Muscle of leg (tissue), 16 donors: Measurements from ENCODE around the gene SLA2. TPM values are rescaled to one million over a fixed set of nuclear protein-coding genes. Genes with fewer than 3 reads are reported as not detected.
"Not testable (repeated sequence)": the region's sequence is repeated elsewhere in the genome, so short reads cannot be mapped to it uniquely, and the experiment has no call there.

Experiments used
- DNase-seq: peaks from one replicate; pipeline ENCODE4 v3.0.0; 2013
- H3K27ac ChIP-seq: one replicate; pipeline ENCODE4 v1.5.1; 2013; ENCODE audit warnings: mild to moderate bottlenecking, low read length, control low read depth
- H3K27me3 ChIP-seq: one replicate; pipeline ENCODE4 v1.6.1; 2013; ENCODE audit warnings: low read length; ENCODE audit not compliant: control insufficient read depth, insufficient read depth
- H3K36me3 ChIP-seq: one replicate; pipeline ENCODE4 v1.6.1; 2013; ENCODE audit warnings: low read length; ENCODE audit not compliant: control insufficient read depth, insufficient read depth
- H3K4me1 ChIP-seq: one replicate; pipeline ENCODE4 v1.6.1; 2013; ENCODE audit warnings: low read length; ENCODE audit not compliant: control insufficient read depth, insufficient read depth
- H3K4me3 ChIP-seq: one replicate; pipeline ENCODE4 v1.5.1; 2013; ENCODE audit warnings: low read length, control low read depth
- H3K9me3 ChIP-seq: replicated peaks from 2 replicates; pipeline ENCODE4 v1.6.1; 2013; ENCODE audit warnings: low read depth, low read length; ENCODE audit not compliant: control insufficient read depth
- WGBS: methylation state at CpG from one replicate; pipeline ENCODE4 v1.1.5; 2013; ENCODE audit warnings: missing lambda C conversion rate; ENCODE audit not compliant: insufficient coverage; 5-methylcytosine and 5-hydroxymethylcytosine counted together
- long read RNA-seq, 11 donors: transcript quantifications; one replicate each; lab custom pipeline, GENCODE V29; 2026
- polyA plus RNA-seq, 8 donors: library from polyadenylated mRNA; unstranded; fragments of 120-200 nt; gene quantifications; one replicate each; pipeline versions ENCODE4 v1.2.1 to v1.2.3, GENCODE V29; 2013; ENCODE audit warnings: inconsistent platforms in 1 of 8, low replicate concordance in 1 of 8; ENCODE audit not compliant: insufficient read length in 8 of 8, insufficient read depth in 1 of 8
- total RNA-seq: library from RNA; stranded (reverse); fragments of 120-200 nt; gene quantifications from one replicate; pipeline ENCODE4 v1.2.4, GENCODE V29; 2013

SLA2 gene, protein sequence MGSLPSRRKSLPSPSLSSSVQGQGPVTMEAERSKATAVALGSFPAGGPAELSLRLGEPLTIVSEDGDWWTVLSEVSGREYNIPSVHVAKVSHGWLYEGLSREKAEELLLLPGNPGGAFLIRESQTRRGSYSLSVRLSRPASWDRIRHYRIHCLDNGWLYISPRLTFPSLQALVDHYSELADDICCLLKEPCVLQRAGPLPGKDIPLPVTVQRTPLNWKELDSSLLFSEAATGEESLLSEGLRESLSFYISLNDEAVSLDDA
- total RNA-seq (0.09 TPM), polyA plus RNA-seq (under 1 TPM; 0.16 to 0.37 (median 0.28) TPM)
- long read RNA-seq, donor 1, result 0 reads
- long read RNA-seq, donor 2, result 0 reads
- long read RNA-seq, donor 3, result 0 reads
- long read RNA-seq, donor 4, result 0 reads
- long read RNA-seq, donor 5, partial matches to known transcripts, result 0 of 1 reads
- long read RNA-seq, donor 5, other reads (novel, unspliced or antisense), result 0 of 1 reads
- long read RNA-seq, donor 6, result 0 reads
- long read RNA-seq, donor 7, partial matches to known transcripts, result 0 of 1 reads
- long read RNA-seq, donor 7, other reads (novel, unspliced or antisense), result 0 of 1 reads
- long read RNA-seq, donor 8, result 0 reads
- long read RNA-seq, donor 9, result 0 reads
- long read RNA-seq, donor 10, result 0 reads
- long read RNA-seq, donor 11, result 0 reads

DNA sequence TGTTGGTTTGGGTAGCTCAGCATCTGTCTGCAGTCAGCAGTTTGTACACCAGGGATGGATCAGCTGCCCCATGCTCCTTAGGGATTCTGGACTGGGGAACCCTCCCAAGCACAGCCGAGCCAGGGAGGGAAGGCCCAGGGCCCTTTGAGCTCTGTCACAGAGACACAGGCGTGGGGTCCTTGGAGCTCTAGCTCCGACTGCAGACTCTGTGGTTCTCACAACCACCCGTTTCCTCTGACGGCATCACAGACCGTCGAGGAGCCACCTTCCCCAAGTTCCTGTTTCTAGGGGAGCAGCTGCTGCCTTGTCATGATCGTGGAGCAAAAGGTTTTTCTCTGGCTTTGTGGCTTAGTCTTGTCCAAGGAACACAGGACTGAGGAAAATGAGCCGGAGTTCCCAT lies at the start of gene SLA2:
TSS of gene SLA2 (minus strand) at position 199 of the 400 bp plus-strand sequence. CDS start 4,861 bp downstream, outside the sequence.
- Histone ChIP-seq H3K4me1 (no peaks in the 10 kb centered on the region), H3K27ac (no peak within 1 kb of the TSS), H3K27me3 (no peaks in the 10 kb centered on the region), H3K4me3 (no peak within 1 kb of the TSS), H3K9me3 (no peaks in the 10 kb centered on the region), H3K36me3 (no peaks in the 10 kb centered on the region)
- peak; percentile 24 for DNase-seq
- WGBS, result 41% methylated on average over 9 of the region's 9 CpGs

DNA sequence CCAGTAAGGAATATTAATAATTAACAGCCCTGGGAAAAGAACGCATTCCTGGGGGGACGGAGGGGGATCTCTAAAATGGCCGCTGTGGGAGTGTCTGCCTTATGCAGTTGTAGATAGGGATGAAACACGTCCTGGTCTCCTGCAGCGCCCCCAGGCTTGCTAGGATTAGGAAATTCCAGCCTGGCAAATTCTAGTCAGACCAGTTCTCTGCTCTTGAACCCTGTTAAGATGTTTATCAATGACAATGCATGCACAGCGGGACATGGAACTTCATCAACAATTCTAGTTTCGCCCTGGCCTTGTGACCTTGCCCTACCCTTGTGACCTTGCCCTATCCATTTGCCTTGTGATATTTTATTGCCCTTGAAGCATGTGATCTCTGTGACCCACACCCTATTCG lies 49.5 kb upstream of the SLA2 start:
- DNase-seq, H3K9me3 ChIP-seq, H3K36me3 ChIP-seq, H3K4me3 ChIP-seq, H3K4me1 ChIP-seq, H3K27ac ChIP-seq, H3K27me3 ChIP-seq: not testable (repeated sequence)
- 95% methylated on average over 7 of the region's 8 CpGs for WGBS

DNA sequence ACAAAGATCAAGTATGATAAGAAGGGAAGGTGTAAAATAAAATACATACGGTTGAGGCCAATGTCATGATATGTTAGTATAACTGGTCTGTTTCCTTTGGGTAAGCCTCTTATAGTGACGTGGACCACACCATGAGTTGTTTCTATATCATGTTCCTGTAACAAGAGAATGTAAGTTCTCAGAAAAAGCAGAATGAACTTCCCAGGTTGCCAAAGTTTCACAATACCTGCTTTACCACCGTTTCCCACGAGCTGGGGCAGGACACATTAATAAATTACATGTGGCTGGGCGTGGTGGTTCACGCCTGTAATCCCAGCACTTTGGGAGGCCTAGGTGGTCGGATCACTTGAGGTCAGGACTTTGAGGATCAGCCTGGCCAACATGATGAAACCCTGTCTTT lies 42.6 kb upstream of the SLA2 start:
- Histone ChIP-seq H3K9me3 (no peaks in the 10 kb centered on the region), H3K4me1 (no peaks in the 10 kb centered on the region), H3K27me3 (no peaks in the 10 kb centered on the region), H3K4me3 (no peak overlapping the region), H3K27ac (no peak overlapping the region), H3K36me3 (peaks cover 12% of the 10 kb centered on the region)
- no peak for DNase-seq
- WGBS, result 73% methylated on average over 4 of the region's 7 CpGs

DNA sequence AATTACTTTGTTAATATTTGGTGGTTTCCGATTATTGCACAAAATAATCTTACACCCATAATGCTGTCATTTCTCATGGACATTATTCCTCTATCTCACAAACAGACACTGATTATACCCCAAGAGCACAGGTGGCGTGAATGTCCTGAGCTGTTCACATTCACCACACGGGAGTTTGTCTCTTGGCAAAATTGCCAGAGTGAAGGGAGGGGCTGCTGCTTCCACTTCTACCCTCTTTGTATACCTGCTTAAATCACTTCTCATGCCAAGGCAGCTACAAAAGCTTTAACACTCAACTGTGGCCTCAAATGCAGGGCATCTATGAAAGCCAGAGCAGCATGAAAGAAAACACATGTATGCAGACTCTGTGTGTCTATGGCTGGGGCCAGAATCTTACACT lies 41.9 kb upstream of the SLA2 start:
- no peak for DNase-seq
- peaks cover 12% of the 10 kb centered on the region for H3K36me3 ChIP-seq
- H3K4me1 ChIP-seq, result no peaks in the 10 kb centered on the region
- no CpG with 5 or more reads among the region's 3 CpGs for WGBS
- H3K27ac ChIP-seq, result no peak overlapping the region
- H3K27me3 ChIP-seq, result no peaks in the 10 kb centered on the region
- H3K9me3 ChIP-seq, result no peaks in the 10 kb centered on the region
- no peak overlapping the region for H3K4me3 ChIP-seq

DNA sequence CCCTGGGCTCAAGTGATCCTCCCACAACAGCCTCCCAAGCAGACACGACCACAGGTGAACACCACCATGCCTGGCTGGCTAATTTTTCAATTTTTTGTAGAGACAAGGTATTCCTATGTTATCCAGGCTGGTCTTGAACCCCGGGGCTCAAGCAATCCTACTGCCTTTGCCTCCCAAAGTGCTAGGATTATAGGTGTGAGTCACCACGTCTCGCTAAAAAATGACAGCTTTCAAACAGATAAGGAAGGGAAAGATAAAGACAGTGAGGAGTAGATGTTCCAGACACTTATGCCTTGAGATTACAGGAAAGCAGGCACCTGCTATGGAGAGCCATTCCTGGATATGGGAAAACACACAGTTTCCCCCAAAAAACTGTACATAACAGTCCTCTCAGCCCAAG lies 40.9 kb upstream of the SLA2 start:
- H3K27me3 ChIP-seq, result no peaks in the 10 kb centered on the region
- no peaks in the 10 kb centered on the region for H3K4me1 ChIP-seq
- 100% methylated on average over 1 of the region's 4 CpGs for WGBS
- DNase-seq, result no peak
- H3K4me3 ChIP-seq, result no peak overlapping the region
- no peak overlapping the region for H3K27ac ChIP-seq
- no peaks in the 10 kb centered on the region for H3K9me3 ChIP-seq
- peaks cover 14% of the 10 kb centered on the region for H3K36me3 ChIP-seq

DNA sequence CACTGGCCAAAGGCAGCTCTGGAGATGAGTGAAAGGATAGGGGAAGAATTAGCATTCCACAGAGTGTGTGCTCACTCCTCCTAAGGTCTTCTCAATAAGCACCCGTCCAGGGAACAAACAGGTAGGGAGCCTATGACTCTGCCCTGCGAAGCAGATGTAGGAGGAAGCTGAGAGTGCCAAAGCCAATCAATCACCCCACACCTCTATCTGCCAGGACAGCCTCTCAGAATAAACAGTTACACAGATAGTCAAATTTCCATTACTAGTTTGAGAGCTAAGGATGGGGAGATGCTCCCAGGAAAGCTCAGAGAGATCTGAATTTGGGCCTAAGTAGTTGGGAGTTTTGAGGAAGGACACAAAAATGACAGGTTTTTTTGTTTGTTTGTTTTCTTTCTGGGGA lies 40.5 kb upstream of the SLA2 start:
- no peaks in the 10 kb centered on the region for H3K9me3 ChIP-seq
- no peak overlapping the region for H3K27ac ChIP-seq
- no CpG with 5 or more reads among the region's 2 CpGs for WGBS
- no peak overlapping the region for H3K4me3 ChIP-seq
- no peak for DNase-seq
- H3K27me3 ChIP-seq, result no peaks in the 10 kb centered on the region
- H3K36me3 ChIP-seq, result peaks cover 14% of the 10 kb centered on the region
- no peaks in the 10 kb centered on the region for H3K4me1 ChIP-seq

DNA sequence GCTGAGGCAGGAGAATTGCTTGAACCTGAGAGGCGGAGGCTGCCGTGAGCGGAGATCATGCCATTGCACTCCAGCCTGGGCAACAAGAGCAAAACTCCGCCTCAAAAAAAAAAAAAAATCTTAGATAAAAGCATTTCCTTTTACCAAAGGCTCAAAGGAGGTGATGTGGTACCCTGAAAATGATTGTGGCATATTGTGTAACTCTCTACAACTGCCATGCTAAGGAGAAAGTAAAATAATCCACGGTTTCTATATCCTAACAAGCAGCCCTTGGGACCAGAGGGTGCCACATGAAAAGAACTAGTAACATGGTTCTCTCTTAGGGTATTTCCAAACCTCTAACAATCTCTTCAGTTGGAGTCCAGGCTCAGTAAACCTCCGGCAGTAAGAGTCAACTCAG lies 38.8 kb upstream of the SLA2 start:
- no peak for DNase-seq
- WGBS, result no CpG with 5 or more reads among the region's 6 CpGs
- Histone ChIP-seq H3K27me3 (no peaks in the 10 kb centered on the region), H3K4me1 (no peaks in the 10 kb centered on the region), H3K27ac (no peak overlapping the region), H3K4me3 (no peak overlapping the region), H3K9me3 (no peaks in the 10 kb centered on the region), H3K36me3 (peaks cover 14% of the 10 kb centered on the region)

DNA sequence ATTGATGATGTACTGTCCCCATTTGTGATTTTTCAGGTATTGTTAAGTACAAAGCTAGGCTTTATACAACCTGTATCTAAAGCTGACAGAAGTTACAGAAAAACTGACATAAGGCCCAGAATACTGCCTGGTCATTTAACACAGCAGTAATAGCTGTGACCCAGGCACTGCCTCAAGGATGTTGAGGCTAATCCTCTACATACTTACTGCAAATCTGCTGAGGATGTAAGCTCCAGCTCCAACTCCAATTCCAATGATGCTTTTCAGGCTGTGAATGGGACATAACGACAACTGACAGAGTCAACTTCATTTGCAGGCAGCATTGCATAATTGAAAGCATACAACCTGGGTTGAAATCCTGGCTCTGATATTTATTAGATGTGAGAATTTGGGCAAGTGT lies 36.3 kb upstream of the SLA2 start:
- Histone ChIP-seq H3K9me3 (no peaks in the 10 kb centered on the region), H3K36me3 (peaks cover 19% of the 10 kb centered on the region), H3K4me3 (no peak overlapping the region), H3K27me3 (no peaks in the 10 kb centered on the region), H3K27ac (no peak overlapping the region), H3K4me1 (no peaks in the 10 kb centered on the region)
- no peak for DNase-seq
- WGBS, result no CpG with 5 or more reads among the region's 1 CpG

DNA sequence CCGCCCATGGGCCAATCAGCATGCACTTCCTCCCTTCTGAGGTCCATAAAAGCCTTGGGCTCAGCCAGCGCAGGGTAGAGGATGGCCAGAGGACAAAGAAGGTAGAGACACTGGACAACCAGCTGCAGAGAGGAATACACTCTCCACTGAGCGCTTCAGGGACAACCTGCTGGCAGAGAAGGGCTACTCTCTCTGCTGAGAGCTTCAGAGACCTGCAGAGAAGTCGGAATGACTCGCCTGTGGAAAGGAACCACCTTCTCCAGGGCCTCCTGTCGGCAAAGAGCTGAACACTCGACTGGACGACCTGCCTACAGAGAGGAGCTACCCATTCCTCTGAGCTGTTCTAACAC lies 31.4 kb upstream of the SLA2 start:
- H3K9me3 ChIP-seq, result no peaks in the 10 kb centered on the region
- H3K27ac ChIP-seq, result no peak overlapping the region
- DNase-seq, result no peak
- peaks cover 14% of the 10 kb centered on the region for H3K36me3 ChIP-seq
- H3K4me3 ChIP-seq, result no peak overlapping the region
- no peaks in the 10 kb centered on the region for H3K4me1 ChIP-seq
- 97% methylated on average over 8 of the region's 8 CpGs for WGBS
- H3K27me3 ChIP-seq, result no peaks in the 10 kb centered on the region

DNA sequence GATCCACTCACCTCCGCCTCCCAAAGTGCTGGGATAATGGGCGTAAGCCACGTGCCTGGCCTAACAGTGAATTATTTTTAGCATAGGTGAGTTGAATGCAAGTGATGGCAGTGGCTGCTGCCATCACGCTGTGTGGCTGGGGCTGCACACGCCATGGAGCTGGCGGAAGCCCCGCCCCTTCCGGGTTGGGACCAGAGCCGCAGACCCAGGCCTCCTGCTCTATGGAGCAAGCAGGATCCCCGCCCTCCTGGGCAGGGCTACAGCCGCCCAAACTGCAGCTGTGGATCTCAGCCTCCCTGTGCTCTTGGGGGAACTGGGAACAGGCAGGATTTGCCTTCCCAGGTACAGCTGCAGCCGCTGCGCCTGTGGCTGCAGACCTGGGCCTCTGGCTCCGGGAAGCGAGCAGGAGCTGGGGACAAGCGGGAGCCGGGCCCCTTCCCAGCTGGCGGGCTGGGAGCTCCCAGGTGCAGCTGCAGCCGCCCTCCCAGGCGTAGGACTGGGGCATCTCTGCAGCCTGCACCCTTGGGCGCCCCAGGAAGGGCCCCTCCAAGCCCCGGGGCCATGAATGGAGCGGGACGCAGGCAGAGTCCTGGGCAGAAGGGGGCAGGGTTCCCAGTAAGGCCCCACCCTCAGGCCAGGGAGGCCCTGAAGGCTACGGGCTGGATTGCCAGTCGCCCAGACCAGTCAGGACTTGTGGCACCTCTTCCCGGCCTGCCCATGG lies 30.9 kb upstream of the SLA2 start:
- DNase-seq, result peak; percentile 40
- Histone ChIP-seq H3K9me3 (no peaks in the 10 kb centered on the region), H3K4me3 (no peak overlapping the region), H3K27ac (no peak overlapping the region), H3K4me1 (no peaks in the 10 kb centered on the region), H3K36me3 (peaks cover 12% of the 10 kb centered on the region), H3K27me3 (no peaks in the 10 kb centered on the region)
- WGBS, result 87% methylated on average over 27 of the region's 27 CpGs
